Brain microvascular endothelial cell (primary cell): ENCODE results near the gene HCCS.
A peak's percentile ranks its signal among the peaks of the same experiment; 100 is the strongest.
"Not testable (repeated sequence)": the region's sequence is repeated elsewhere in the genome, so short reads cannot be mapped to it uniquely, and the experiment has no call there.

Experiments
- DNase-seq: peaks from one replicate; pipeline ENCODE4 v3.0.0-alpha.2; 2020
- H3K27ac ChIP-seq: fragments of 250-450 bp; sonication (Bioruptor Pico); 2 replicates; pipeline ENCODE4 v1.5.1; 2020; ENCODE audit warnings: mild to moderate bottlenecking, moderate library complexity
- H3K27me3 ChIP-seq: fragments of 250-450 bp; sonication (Bioruptor Pico); replicated peaks from 2 replicates; pipeline ENCODE4 v1.5.1; 2020; ENCODE audit warnings: mild to moderate bottlenecking
- H3K36me3 ChIP-seq: fragments of 250-450 bp; sonication (Bioruptor Pico); replicated peaks from 2 replicates; pipeline ENCODE4 v1.5.1; 2020; ENCODE audit warnings: mild to moderate bottlenecking
- H3K4me3 ChIP-seq: 2 replicates; pipeline ENCODE4 v1.5.1; 2011; ENCODE audit warnings: low read depth, mild to moderate bottlenecking, control low read depth, low read length, moderate library complexity
- in situ Hi-C: cut with HindIII; loops from 2 replicates; pipeline ENCODE4 v1.10.0; 2017; ENCODE audit warnings: low sequenced_read_pairs, low pct_ligation_motif_present
- TF ChIP-seq, protein P1 (sequence below): IDR thresholded peaks from 2 replicates; pipeline ENCODE4 v1.5.1; 2011; ENCODE audit warnings: low read depth, mild to moderate bottlenecking, moderate library complexity, low read length, control low read depth, inconsistent platforms; ENCODE audit errors: missing control alignments

Gene HCCS

GRCh38 chrX:11109968-11110367 lies 1.2 kb upstream of the HCCS start:
- H3K4me3 ChIP-seq, result no peak overlapping the region

DNA sequence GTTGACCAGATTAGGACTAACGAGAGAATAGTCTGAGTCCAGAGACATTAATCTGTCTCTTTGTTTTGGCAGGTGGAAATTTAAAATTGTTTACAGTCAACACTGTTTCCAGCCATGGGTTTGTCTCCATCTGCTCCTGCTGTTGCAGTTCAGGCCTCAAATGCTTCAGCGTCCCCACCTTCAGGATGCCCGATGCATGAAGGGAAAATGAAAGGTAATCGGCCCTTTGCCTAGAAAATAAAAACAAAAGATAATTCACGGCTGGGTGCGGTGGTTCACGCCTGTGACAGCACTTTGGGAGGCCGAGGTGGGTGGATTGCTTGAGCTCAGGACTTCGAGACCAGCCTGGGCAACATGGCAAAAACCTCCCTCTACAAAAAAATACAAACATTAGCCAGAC lies 815 bp downstream of the HCCS start:
- H3K27ac ChIP-seq, result peak overlapping the region; percentile 94
- TF ChIP-seq, protein P1, sequence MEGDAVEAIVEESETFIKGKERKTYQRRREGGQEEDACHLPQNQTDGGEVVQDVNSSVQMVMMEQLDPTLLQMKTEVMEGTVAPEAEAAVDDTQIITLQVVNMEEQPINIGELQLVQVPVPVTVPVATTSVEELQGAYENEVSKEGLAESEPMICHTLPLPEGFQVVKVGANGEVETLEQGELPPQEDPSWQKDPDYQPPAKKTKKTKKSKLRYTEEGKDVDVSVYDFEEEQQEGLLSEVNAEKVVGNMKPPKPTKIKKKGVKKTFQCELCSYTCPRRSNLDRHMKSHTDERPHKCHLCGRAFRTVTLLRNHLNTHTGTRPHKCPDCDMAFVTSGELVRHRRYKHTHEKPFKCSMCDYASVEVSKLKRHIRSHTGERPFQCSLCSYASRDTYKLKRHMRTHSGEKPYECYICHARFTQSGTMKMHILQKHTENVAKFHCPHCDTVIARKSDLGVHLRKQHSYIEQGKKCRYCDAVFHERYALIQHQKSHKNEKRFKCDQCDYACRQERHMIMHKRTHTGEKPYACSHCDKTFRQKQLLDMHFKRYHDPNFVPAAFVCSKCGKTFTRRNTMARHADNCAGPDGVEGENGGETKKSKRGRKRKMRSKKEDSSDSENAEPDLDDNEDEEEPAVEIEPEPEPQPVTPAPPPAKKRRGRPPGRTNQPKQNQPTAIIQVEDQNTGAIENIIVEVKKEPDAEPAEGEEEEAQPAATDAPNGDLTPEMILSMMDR, result no peak
- H3K4me3 ChIP-seq, result peak overlapping the region; percentile 83
- H3K36me3 ChIP-seq, result no peaks in the 10 kb centered on the region
- H3K27me3 ChIP-seq, result no peaks in the 10 kb centered on the region
- in situ Hi-C loops, result loop anchor here (25.0 kb wide), 1 partner anchor 925 kb away; no protein-coding TSS in a partner anchor
- no peak for DNase-seq

More at GRCh38 chrX:11109968-11110367, 1.2 kb upstream of the HCCS start:
- H3K27me3 ChIP-seq, result no peaks in the 10 kb centered on the region
- no peak for DNase-seq
- no peaks in the 10 kb centered on the region for H3K36me3 ChIP-seq
- in situ Hi-C loops, result loop anchor here (25.0 kb wide), 1 partner anchor 923 kb away; no protein-coding TSS in a partner anchor
- no peak overlapping the region for H3K27ac ChIP-seq
- TF ChIP-seq, protein P1, result no peak

GRCh38 chrX:11113731-11114130 lies 2.6 kb downstream of the HCCS start:
- in situ Hi-C loops, result loop anchor here (25.0 kb wide), 1 partner anchor 926 kb away; no protein-coding TSS in a partner anchor
- Histone ChIP-seq H3K27ac (peak overlapping the region; percentile 28), H3K27me3 (no peaks in the 10 kb centered on the region), H3K4me3 (no peak overlapping the region), H3K36me3 (peaks cover 4% of the 10 kb centered on the region)
- DNase-seq, result no peak
- TF ChIP-seq, protein P1, result no peak

GRCh38 chrX:11117745-11118144 lies 6.6 kb downstream of the HCCS start:
- TF ChIP-seq, protein P1, result no peak
- H3K36me3 ChIP-seq, result peaks cover 14% of the 10 kb centered on the region
- in situ Hi-C loops, result loop anchor here (25.0 kb wide), 1 partner anchor 930 kb away; no protein-coding TSS in a partner anchor

GRCh38 chrX:11119313-11119943 lies 8.3 kb downstream of the HCCS start:
- in situ Hi-C loops, result loop anchor here (25.0 kb wide), 1 partner anchor 932 kb away; no protein-coding TSS in a partner anchor
- no peak for DNase-seq
- peaks cover 14% of the 10 kb centered on the region for H3K36me3 ChIP-seq
- TF ChIP-seq, protein P1, result no peak
- H3K27ac ChIP-seq, result no peak overlapping the region
- no peaks in the 10 kb centered on the region for H3K27me3 ChIP-seq
- no peak overlapping the region for H3K4me3 ChIP-seq

More at GRCh38 chrX:11117745-11118144, 6.6 kb downstream of the HCCS start:
- Histone ChIP-seq H3K4me3 (no peak overlapping the region), H3K27ac (no peak overlapping the region), H3K27me3 (no peaks in the 10 kb centered on the region)
- DNase-seq, result no peak

- H3K4me3 ChIP-seq, H3K27me3 ChIP-seq, H3K36me3 ChIP-seq, H3K27ac ChIP-seq, DNase-seq: not testable (repeated sequence)
- in situ Hi-C loops, result loop anchor here (25.0 kb wide), 1 partner anchor 936 kb away; no protein-coding TSS in a partner anchor
Measured at GRCh38 chrX:11123087-11123486, 12.0 kb downstream of the HCCS start.
